Endodermal cell (in vitro differentiated cells): ENCODE results near the gene C1QTNF1. TPM values are rescaled to one million over a fixed set of nuclear protein-coding genes. Genes with fewer than 3 reads are reported as not detected.

Experiments
- DNase-seq: peaks from one replicate; pipeline ENCODE4 v3.0.0-alpha.2; 2017
- H3K27ac ChIP-seq: 2 replicates; pipeline ENCODE4 v1.5.1; 2013; ENCODE audit warnings: mild to moderate bottlenecking, low read depth, low read length, moderate library complexity
- H3K27me3 ChIP-seq: 2 replicates; pipeline ENCODE4 v1.6.1; 2013; ENCODE audit warnings: mild to moderate bottlenecking, low read length, moderate library complexity; ENCODE audit not compliant: insufficient read depth, control insufficient read depth, poor library complexity, severe bottlenecking
- H3K36me3 ChIP-seq: 2 replicates; pipeline ENCODE4 v1.7.0; 2013; ENCODE audit warnings: mild to moderate bottlenecking, low read length, moderate library complexity; ENCODE audit not compliant: control insufficient read depth, insufficient read depth
- H3K4me1 ChIP-seq: one replicate; pipeline ENCODE4 v1.7.0; 2013; ENCODE audit warnings: low read length; ENCODE audit not compliant: control insufficient read depth, insufficient read depth
- H3K4me3 ChIP-seq: 2 replicates; pipeline ENCODE4 v1.5.1; 2013; ENCODE audit warnings: mild to moderate bottlenecking, low read length, moderate library complexity
- H3K9ac ChIP-seq: 2 replicates; pipeline ENCODE4 v1.6.1; 2013; ENCODE audit warnings: mild to moderate bottlenecking, low read length, moderate library complexity; ENCODE audit not compliant: poor library complexity, severe bottlenecking; ENCODE audit errors: extremely low read depth
- H3K9me3 ChIP-seq: 2 replicates; pipeline ENCODE4 v1.6.1; 2013; ENCODE audit warnings: mild to moderate bottlenecking, low read length, moderate library complexity; ENCODE audit not compliant: control insufficient read depth
- H3K27ac Mint-ChIP-seq: 2 replicates; pipeline ENCODE4 v1.8.0; 2020; ENCODE audit warnings: mixed read lengths
- H3K27me3 Mint-ChIP-seq: 2 replicates; pipeline ENCODE4 v1.8.0; 2021; ENCODE audit warnings: mild to moderate bottlenecking, mixed read lengths; ENCODE audit not compliant: insufficient read depth
- H3K36me3 Mint-ChIP-seq: 2 replicates; pipeline ENCODE4 v1.8.0; 2020; ENCODE audit warnings: low read depth, mixed read lengths
- H3K4me1 Mint-ChIP-seq: 2 replicates; pipeline ENCODE4 v1.8.0; 2020; ENCODE audit warnings: mixed read lengths
- H3K4me3 Mint-ChIP-seq: 2 replicates; pipeline ENCODE4 v1.8.0; 2020; ENCODE audit warnings: mild to moderate bottlenecking, moderate library complexity, mixed read lengths
- H3K9me3 Mint-ChIP-seq: 2 replicates; pipeline ENCODE4 v1.8.0; 2020; ENCODE audit warnings: mild to moderate bottlenecking, mixed read lengths
- WGBS, 2 experiments: methylation state at CpG; one replicate each; pipeline versions ENCODE4 v1.1.5 to v1.1.7; 2013; ENCODE audit warnings: missing lambda C conversion rate in 2 of 2, mixed read lengths in 1 of 2; ENCODE audit not compliant: insufficient coverage in 1 of 2, insufficient read length in 1 of 2; 5-methylcytosine and 5-hydroxymethylcytosine counted together
- total RNA-seq, 2 donors: library from RNA; stranded (reverse); fragmentation: NEBNext Ultra II Directional in 1 of 2; extraction: Animal tissue kit (Norgen Biotek cat#: 25700) in 1 of 2; gene quantifications; 2 replicates in 1 of 2; 3 replicates in 1 of 2; pipeline ENCODE4 v1.2.1, GENCODE V29; 2021
- TF ChIP-seq, protein P1 (sequence below): fragments of 200-600 bp; sonication (generic); conservative IDR thresholded peaks from 2 replicates; pipeline ENCODE4 v1.5.0; 2021; ENCODE audit warnings: antibody characterized with exemption, mild to moderate bottlenecking

The C1QTNF1 gene
- total RNA-seq, 2 donors from 2014 or later: 16.0 to 16.5 TPM

DNA sequence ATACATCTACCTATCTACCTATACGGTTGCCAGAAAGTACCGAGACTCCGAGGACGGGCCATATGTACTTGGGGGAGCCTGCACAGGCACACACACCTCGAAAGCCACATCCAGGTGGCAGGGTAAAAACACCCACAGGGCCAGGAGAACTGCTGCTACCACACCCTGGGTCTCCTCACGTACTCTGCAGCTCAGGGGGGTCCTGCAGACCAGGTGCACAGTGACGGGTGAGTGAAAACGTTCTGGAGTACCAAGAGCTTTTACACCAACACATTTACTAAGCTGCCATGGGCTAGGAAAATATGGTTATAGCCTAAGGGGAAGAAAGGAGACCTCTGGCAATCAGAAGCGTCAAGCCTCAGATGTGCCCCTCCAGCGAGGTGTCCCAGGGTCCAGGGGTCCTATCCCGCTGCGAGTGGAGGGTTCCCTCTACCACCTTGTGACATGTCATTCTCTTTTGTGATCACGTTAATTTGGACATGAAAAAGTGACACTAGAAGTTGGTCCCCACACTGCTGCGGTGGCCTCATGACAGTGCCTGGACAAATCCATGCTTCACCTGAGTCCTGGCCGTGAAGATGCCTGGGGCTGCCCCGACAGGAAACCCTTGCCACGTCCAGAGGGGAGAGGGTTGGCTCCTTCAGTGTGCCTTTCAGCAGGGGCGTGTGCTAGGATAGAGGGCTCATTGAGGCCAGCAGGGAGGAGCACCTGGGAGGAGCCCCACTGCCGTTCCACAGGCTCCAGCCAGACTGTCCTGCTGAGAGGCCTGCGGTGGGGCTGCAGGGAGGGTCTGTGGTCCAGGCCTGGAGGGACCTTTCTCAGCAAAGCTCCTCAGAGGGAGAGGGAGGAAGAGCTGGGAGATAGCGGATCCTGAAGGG lies 16.2 kb upstream of the C1QTNF1 start:
- peaks cover 13% of the 10 kb centered on the region for H3K4me1 Mint-ChIP-seq
- Histone ChIP-seq H3K9me3 (peaks cover 13% of the 10 kb centered on the region), H3K27me3 (no peaks in the 10 kb centered on the region), H3K36me3 (peaks cover 10% of the 10 kb centered on the region), H3K4me1 (peaks cover 3% of the 10 kb centered on the region), H3K4me3 (peak overlapping the region; percentile 84), H3K9ac (no peak overlapping the region), H3K27ac (no peak overlapping the region)
- H3K9me3 Mint-ChIP-seq: peaks cover 22% of the 10 kb centered on the region
- TF ChIP-seq, protein P1, sequence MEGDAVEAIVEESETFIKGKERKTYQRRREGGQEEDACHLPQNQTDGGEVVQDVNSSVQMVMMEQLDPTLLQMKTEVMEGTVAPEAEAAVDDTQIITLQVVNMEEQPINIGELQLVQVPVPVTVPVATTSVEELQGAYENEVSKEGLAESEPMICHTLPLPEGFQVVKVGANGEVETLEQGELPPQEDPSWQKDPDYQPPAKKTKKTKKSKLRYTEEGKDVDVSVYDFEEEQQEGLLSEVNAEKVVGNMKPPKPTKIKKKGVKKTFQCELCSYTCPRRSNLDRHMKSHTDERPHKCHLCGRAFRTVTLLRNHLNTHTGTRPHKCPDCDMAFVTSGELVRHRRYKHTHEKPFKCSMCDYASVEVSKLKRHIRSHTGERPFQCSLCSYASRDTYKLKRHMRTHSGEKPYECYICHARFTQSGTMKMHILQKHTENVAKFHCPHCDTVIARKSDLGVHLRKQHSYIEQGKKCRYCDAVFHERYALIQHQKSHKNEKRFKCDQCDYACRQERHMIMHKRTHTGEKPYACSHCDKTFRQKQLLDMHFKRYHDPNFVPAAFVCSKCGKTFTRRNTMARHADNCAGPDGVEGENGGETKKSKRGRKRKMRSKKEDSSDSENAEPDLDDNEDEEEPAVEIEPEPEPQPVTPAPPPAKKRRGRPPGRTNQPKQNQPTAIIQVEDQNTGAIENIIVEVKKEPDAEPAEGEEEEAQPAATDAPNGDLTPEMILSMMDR: no peak
- peaks cover 44% of the 10 kb centered on the region for H3K27me3 Mint-ChIP-seq
- WGBS, 2 experiments: 91 to 92% methylated on average over 15 to 21 of the region's 21 CpGs
- peak overlapping the region; percentile 81 for H3K4me3 Mint-ChIP-seq
- H3K27ac Mint-ChIP-seq: no peak overlapping the region
- peak; percentile 54 for DNase-seq
- H3K36me3 Mint-ChIP-seq: peaks cover 12% of the 10 kb centered on the region

DNA sequence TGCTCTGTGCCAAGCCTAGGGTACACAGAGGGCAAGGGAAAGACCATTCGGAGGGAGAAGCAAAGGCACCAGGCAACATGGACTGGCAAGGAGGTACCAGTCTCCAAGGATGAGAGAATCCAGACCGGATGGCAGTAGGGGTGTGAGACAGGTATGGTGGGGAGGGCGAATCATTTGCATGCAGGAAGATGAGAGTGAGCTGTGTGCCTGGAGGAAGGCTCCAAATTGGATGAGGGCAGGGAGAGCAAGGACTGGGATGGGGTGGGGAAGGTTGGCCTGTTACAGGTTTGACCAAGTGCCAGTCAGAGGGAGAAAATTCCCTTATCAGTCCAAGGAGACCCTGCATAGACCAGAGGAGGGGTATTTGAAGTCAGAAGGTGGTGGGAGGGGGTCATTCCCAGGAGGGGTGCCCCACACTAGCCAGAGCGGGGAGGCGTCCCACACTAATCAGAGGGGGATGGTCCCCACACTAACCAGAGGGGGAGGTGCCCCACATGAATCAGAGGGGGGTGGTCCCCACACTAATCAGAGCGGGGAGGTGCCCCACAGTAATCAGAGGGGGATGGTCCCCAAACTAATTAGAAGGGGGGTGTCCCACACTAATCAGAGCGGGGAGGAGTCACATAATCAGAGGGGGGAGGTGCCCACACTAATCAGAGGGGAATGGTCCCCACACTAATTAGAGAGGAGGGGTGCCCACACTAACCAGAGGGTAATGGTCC lies 15.1 kb upstream of the C1QTNF1 start:
- DNase-seq: peak; percentile 43
- Histone ChIP-seq H3K27ac (no peak overlapping the region), H3K9ac (peak overlapping the region; percentile 59), H3K27me3 (no peaks in the 10 kb centered on the region), H3K4me3 (peak overlapping the region; percentile 84), H3K4me1 (peaks cover 3% of the 10 kb centered on the region), H3K36me3 (peaks cover 10% of the 10 kb centered on the region), H3K9me3 (peaks cover 19% of the 10 kb centered on the region)
- Mint-ChIP-seq H3K36me3 (peaks cover 8% of the 10 kb centered on the region), H3K27ac (peak overlapping the region; percentile 88), H3K4me1 (peaks cover 13% of the 10 kb centered on the region), H3K9me3 (peaks cover 31% of the 10 kb centered on the region), H3K4me3 (peak overlapping the region; percentile 81), H3K27me3 (peaks cover 41% of the 10 kb centered on the region)
- TF ChIP-seq, protein P1: no peak
- 53 to 94% methylated on average over 3 to 7 of the region's 7 CpGs for WGBS, 2 experiments

- Mint-ChIP-seq H3K9me3 (peaks cover 40% of the 10 kb centered on the region), H3K27ac (peak within 1 kb of the TSS; percentile 88), H3K4me3 (peak within 1 kb of the TSS; percentile 81), H3K27me3 (peaks cover 41% of the 10 kb centered on the region), H3K36me3 (peaks cover 8% of the 10 kb centered on the region), H3K4me1 (peaks cover 13% of the 10 kb centered on the region)
- Histone ChIP-seq H3K9me3 (peaks cover 27% of the 10 kb centered on the region), H3K36me3 (peaks cover 10% of the 10 kb centered on the region), H3K4me1 (peaks cover 3% of the 10 kb centered on the region), H3K4me3 (peak within 1 kb of the TSS; percentile 84), H3K9ac (peak within 1 kb of the TSS; percentile 59), H3K27me3 (no peaks in the 10 kb centered on the region), H3K27ac (no peak within 1 kb of the TSS)
- DNase-seq: peak; percentile 95
- WGBS, 2 experiments: 9 to 16% methylated on average over 32 to 73 of the region's 73 CpGs
- TF ChIP-seq, protein P1: no peak
Measured at GRCh38 chr17:79009397-79010303, 14.3 kb upstream of the C1QTNF1 start, which contains the start of gene CANT1. Gene CANT1 (minus strand): TSS chr17:79009764. CDS start chr17:78997622, 12,142 bp downstream.
